Mononuclear cell (primary cell): ENCODE results near the gene ADARB2. TPM values are rescaled to one million over a fixed set of nuclear protein-coding genes. Genes with fewer than 3 reads are reported as not detected.

Experiments
- H3K27me3 ChIP-seq: 2 replicates; pipeline ENCODE4 v1.6.0; 2011; ENCODE audit warnings: low read length, control low read depth; ENCODE audit not compliant: insufficient read depth
- H3K4me1 ChIP-seq: 2 replicates; pipeline ENCODE4 v1.5.1; 2011; ENCODE audit warnings: mild to moderate bottlenecking, low read length, control low read depth; ENCODE audit not compliant: insufficient read depth
- H3K4me3 ChIP-seq: 2 replicates; pipeline ENCODE4 v1.5.1; 2011; ENCODE audit warnings: mild to moderate bottlenecking, low read length, moderate library complexity
- H3K9me3 ChIP-seq: 2 replicates; pipeline ENCODE4 v1.5.1; 2011; ENCODE audit warnings: low read depth, mild to moderate bottlenecking, control low read depth, low read length
- total RNA-seq: library from RNA; depleted of rRNA; stranded (reverse); fragments of >200 nt; gene quantifications from one replicate; pipeline ENCODE4 v1.2.3, GENCODE V29; 2012

The ADARB2 gene
- total RNA-seq, 1 donor, result under 0.01 TPM

GRCh38 chr10:1495915-1496517 lies 241.3 kb downstream of the ADARB2 start:
- Histone ChIP-seq H3K4me3 (no peak overlapping the region), H3K4me1 (no peaks in the 10 kb centered on the region), H3K9me3 (no peaks in the 10 kb centered on the region)

DNA sequence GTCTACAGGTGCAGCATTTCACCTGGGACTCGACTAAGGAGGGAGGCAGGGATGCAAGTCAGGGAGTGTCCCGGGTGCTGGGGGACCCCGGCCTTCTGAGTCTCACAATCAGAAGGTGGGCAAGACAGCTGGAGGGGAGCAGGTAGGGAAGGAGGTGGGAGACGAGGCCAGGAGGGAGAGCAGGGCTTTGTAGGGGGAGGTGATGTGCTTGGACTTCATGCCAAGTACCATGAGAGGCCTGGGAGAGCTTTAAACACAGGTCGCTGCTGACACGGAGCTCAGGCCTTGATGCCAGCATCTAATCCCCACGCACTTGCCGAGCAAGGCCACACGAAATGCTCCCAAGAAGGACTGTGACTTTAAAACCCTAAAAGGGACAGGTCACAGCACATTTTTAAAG lies 244.7 kb downstream of the ADARB2 start:
- H3K4me1 ChIP-seq, result peaks cover 8% of the 10 kb centered on the region
- no peaks in the 10 kb centered on the region for H3K27me3 ChIP-seq
- H3K9me3 ChIP-seq, result no peaks in the 10 kb centered on the region
- H3K4me3 ChIP-seq, result no peak overlapping the region

More at GRCh38 chr10:1495915-1496517, 241.3 kb downstream of the ADARB2 start:
- H3K27me3 ChIP-seq, result no peaks in the 10 kb centered on the region

DNA sequence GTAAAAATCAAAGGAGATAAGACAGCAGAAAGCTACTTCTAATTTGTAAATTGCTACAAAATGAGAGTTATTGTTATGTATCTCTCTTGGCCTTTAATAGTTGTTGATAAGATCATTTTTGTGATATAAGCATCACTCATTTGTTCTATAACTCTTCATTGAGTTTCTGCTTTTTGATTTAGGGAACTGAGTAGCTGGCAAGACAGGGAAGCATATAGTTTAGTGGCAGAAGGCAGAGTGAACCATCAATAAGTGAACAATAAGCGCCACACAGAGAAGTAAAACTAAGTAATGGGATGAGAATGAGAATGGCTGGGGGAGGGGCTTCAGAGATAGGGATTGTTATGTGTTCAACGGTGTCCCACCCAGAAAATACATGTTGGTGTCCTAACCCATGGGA lies 245.4 kb downstream of the ADARB2 start:
- Histone ChIP-seq H3K4me1 (peaks cover 8% of the 10 kb centered on the region), H3K27me3 (no peaks in the 10 kb centered on the region), H3K9me3 (no peaks in the 10 kb centered on the region), H3K4me3 (no peak overlapping the region)

- Histone ChIP-seq H3K4me3 (no peak overlapping the region), H3K4me1 (peaks cover 8% of the 10 kb centered on the region), H3K9me3 (no peaks in the 10 kb centered on the region), H3K27me3 (no peaks in the 10 kb centered on the region)
These were observed 247.5 kb downstream of the ADARB2 start for GRCh38 chr10:1489801-1490200.

DNA sequence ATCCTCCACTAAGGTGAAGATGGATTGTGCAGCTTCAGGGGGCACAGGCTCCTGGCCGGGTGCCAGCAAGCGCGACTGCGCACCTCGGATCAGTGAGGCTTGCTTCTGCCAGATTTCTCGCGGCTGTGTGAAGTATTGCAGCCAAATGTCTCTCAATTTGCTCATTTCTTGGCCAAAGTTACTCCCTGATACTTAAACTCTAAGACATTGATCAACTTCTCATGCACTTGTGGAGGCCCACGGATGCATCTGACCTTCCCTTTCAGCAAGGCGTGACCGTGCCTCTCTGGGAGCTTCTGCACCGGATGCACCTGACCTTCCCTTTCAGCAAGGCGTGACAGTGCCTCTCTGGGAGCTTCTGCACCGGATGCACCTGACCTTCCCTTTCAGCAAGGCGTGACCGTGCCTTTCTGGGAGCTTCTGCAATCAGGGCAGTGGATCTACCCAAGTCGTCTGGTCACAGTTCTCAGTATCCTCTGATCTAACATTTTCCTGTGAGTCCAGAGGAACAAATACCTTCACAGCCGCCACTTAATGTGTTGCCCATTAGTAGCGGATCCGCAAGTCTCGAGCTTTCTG lies 248.3 kb downstream of the ADARB2 start:
- Histone ChIP-seq H3K9me3 (no peaks in the 10 kb centered on the region), H3K27me3 (no peaks in the 10 kb centered on the region), H3K4me3 (no peak overlapping the region), H3K4me1 (peaks cover 8% of the 10 kb centered on the region)

- Histone ChIP-seq H3K27me3 (peaks cover under 1% of the 10 kb centered on the region), H3K4me1 (peaks cover 8% of the 10 kb centered on the region), H3K9me3 (no peaks in the 10 kb centered on the region), H3K4me3 (no peak overlapping the region)
These were observed 250.3 kb downstream of the ADARB2 start for GRCh38 chr10:1486841-1487687.

- Histone ChIP-seq H3K4me1 (peaks cover 8% of the 10 kb centered on the region), H3K4me3 (no peak overlapping the region), H3K27me3 (peaks cover 4% of the 10 kb centered on the region), H3K9me3 (no peaks in the 10 kb centered on the region)
These were observed 252.0 kb downstream of the ADARB2 start for GRCh38 chr10:1485357-1485756.

- H3K27me3 ChIP-seq, result peaks cover 4% of the 10 kb centered on the region
- no peak overlapping the region for H3K4me3 ChIP-seq
- no peaks in the 10 kb centered on the region for H3K9me3 ChIP-seq
- peaks cover 8% of the 10 kb centered on the region for H3K4me1 ChIP-seq
These were observed 253.5 kb downstream of the ADARB2 start for GRCh38 chr10:1483826-1484225.

DNA sequence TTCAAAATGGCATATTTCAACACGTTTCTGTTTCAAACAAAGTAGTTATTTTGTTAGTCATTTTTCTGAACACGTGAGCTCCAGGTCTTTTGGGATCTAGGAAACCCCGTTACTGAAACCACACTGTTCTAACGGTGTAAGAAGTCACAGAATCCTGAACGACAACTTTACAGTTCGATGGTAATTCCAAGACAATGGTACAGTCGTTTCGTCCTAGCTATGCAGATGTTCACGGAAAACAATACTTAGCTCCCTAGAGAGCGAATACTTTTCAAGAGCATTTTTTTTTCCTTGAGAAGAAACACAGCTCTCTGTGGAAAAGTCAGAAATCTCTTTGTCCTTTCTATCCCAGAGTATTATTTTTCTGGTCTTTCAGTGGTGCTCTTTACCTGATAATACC lies 254.1 kb downstream of the ADARB2 start:
- H3K4me1 ChIP-seq, result peaks cover 2% of the 10 kb centered on the region
- no peak overlapping the region for H3K4me3 ChIP-seq
- H3K9me3 ChIP-seq, result no peaks in the 10 kb centered on the region
- peaks cover 4% of the 10 kb centered on the region for H3K27me3 ChIP-seq

DNA sequence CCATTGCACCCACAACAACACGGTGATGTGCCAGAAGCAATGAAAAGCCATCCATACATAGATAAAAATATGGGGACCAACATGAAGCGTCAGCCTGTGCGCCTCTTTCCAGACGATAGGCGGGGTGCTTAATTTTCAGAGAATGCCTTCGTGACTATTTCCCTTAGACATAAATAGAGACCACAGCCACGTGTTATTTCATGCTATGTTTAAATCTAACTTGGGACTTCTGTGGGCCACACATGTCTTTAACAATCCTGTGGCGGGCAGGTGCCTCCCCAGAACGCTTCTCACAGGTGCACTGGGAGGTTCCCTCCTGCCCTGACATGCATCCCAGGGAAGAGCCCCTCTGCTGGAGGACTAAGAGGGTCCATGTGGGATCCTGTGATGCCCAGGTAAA lies 259.7 kb downstream of the ADARB2 start:
- Histone ChIP-seq H3K4me1 (no peaks in the 10 kb centered on the region), H3K9me3 (no peaks in the 10 kb centered on the region), H3K4me3 (no peak overlapping the region), H3K27me3 (peaks cover 4% of the 10 kb centered on the region)

DNA sequence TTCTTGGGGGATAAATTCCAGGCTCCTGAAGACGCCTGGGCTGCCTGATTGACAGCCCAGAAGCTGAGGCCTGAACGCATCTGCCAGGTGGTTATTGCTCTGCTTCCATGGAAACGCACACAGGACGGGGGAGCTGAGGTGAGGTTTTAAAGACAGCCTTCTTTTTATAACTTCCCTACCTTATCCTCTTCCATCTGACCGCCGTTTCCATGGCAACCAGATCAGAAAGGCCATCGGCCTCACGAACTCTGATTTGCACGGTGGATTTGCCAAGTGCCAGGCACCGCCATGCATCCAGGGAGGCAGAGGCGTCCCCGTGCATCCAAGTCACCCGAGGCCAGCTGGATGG lies 260.9 kb downstream of the ADARB2 start:
- Histone ChIP-seq H3K4me1 (no peaks in the 10 kb centered on the region), H3K9me3 (no peaks in the 10 kb centered on the region), H3K27me3 (no peaks in the 10 kb centered on the region), H3K4me3 (no peak overlapping the region)

- no peaks in the 10 kb centered on the region for H3K27me3 ChIP-seq
These were observed 261.4 kb downstream of the ADARB2 start for GRCh38 chr10:1475771-1476454.

GRCh38 chr10:1475098-1475591 lies 262.2 kb downstream of the ADARB2 start:
- H3K4me3 ChIP-seq, result no peak overlapping the region
- H3K4me1 ChIP-seq, result no peaks in the 10 kb centered on the region
- no peaks in the 10 kb centered on the region for H3K27me3 ChIP-seq
- H3K9me3 ChIP-seq, result no peaks in the 10 kb centered on the region

More at GRCh38 chr10:1475771-1476454, 261.4 kb downstream of the ADARB2 start:
- H3K4me1 ChIP-seq, result no peaks in the 10 kb centered on the region
- H3K4me3 ChIP-seq, result no peak overlapping the region
- no peaks in the 10 kb centered on the region for H3K9me3 ChIP-seq

GRCh38 chr10:1474376-1475097 lies 262.8 kb downstream of the ADARB2 start:
- Histone ChIP-seq H3K9me3 (no peaks in the 10 kb centered on the region), H3K27me3 (no peaks in the 10 kb centered on the region), H3K4me1 (no peaks in the 10 kb centered on the region), H3K4me3 (no peak overlapping the region)
